CD4-positive, alpha-beta T cell (primary cell): ENCODE results near the gene ZNF747. TPM values are rescaled to one million over a fixed set of nuclear protein-coding genes. Genes with fewer than 3 reads are reported as not detected.

Source experiments
- ATAC-seq: fragments of 200-7000 bp; cut with Tn5 transposase; one replicate; pipeline ENCODE4 v1.10.0; 2022; ENCODE audit warnings: mild to moderate bottlenecking; ENCODE audit not compliant: poor library complexity
- CTCF ChIA-PET: fragments of 350-600 bp; sonication (Branson Sonifier 250); formaldehyde crosslinking; loops from one replicate; lab custom pipeline; 2021; ENCODE audit warnings: antibody characterized with exemption, inconsistent platforms; lab: Charles Lee
- POLR2A ChIA-PET: fragments of 350-600 bp; sonication (Branson Sonifier 250); formaldehyde crosslinking; loops from one replicate; lab custom pipeline; 2021; ENCODE audit warnings: antibody characterized with exemption, inconsistent platforms; lab: Charles Lee
- DNase-seq, 14 experiments: peaks; one replicate each; pipeline ENCODE4 v3.0.0-alpha.2; 2013 to 2020; ENCODE audit warnings: mixed read lengths in 2 of 14
- H3K27ac ChIP-seq, 2 donors: one replicate each; pipeline versions ENCODE4 v1.5.1 to v1.7.0; 2013; ENCODE audit warnings: low read length in 2 of 2, low read depth in 1 of 2, mild to moderate bottlenecking in 1 of 2
- H3K27me3 ChIP-seq, 2 experiments: 1 replicate in 1 of 2; 2 replicates in 1 of 2; pipeline versions ENCODE4 v1.6.1 to v1.7.0; 2013; ENCODE audit warnings: low read length in 2 of 2, control low read depth in 1 of 2, mild to moderate bottlenecking in 1 of 2, moderate library complexity in 1 of 2; ENCODE audit not compliant: insufficient read depth in 2 of 2, control insufficient read depth in 1 of 2
- H3K36me3 ChIP-seq: one replicate; pipeline ENCODE4 v1.6.1; 2013; ENCODE audit warnings: low read length, control low read depth; ENCODE audit not compliant: insufficient read depth
- H3K4me1 ChIP-seq: one replicate; pipeline ENCODE4 v1.6.1; 2013; ENCODE audit warnings: low read length, control low read depth; ENCODE audit not compliant: insufficient read depth
- H3K4me3 ChIP-seq: one replicate; pipeline ENCODE4 v1.5.1; 2013; ENCODE audit warnings: mild to moderate bottlenecking, low read length, moderate library complexity
- H3K9me3 ChIP-seq, 2 experiments: 1 replicate in 1 of 2; 2 replicates in 1 of 2; pipeline versions ENCODE4 v1.6.1 to v1.7.0; 2013; ENCODE audit warnings: low read length in 2 of 2, mild to moderate bottlenecking in 2 of 2, control low read depth in 1 of 2, moderate library complexity in 1 of 2; ENCODE audit not compliant: control insufficient read depth in 1 of 2, insufficient read depth in 1 of 2
- H3K27ac Mint-ChIP-seq: one replicate; pipeline ENCODE4 v1.8.0; 2020; ENCODE audit warnings: mixed read lengths
- H3K27me3 Mint-ChIP-seq: one replicate; pipeline ENCODE4 v1.8.0; 2021; ENCODE audit warnings: mixed read lengths
- H3K36me3 Mint-ChIP-seq: one replicate; pipeline ENCODE4 v1.8.0; 2021; ENCODE audit warnings: low read depth, mixed read lengths
- H3K4me1 Mint-ChIP-seq: one replicate; pipeline ENCODE4 v1.8.0; 2021; ENCODE audit warnings: low read depth, mixed read lengths
- H3K4me3 Mint-ChIP-seq: one replicate; pipeline ENCODE4 v1.8.0; 2020; ENCODE audit warnings: mild to moderate bottlenecking, mixed read lengths
- H3K9me3 Mint-ChIP-seq: one replicate; pipeline ENCODE4 v1.8.0; 2020; ENCODE audit warnings: mixed read lengths
- CTCF ChIP-seq: fragments of 200-600 bp; IDR thresholded peaks from one replicate; pipeline ENCODE4 v1.8.0; 2022; ENCODE audit warnings: antibody characterized with exemption, mild to moderate bottlenecking
- intact Hi-C, 2 experiments: fragments of 100-400 bp; cut with DNase I in 1 of 2; cut with micrococcal nuclease in 1 of 2; formaldehyde crosslinking; loops; one replicate each; pipeline versions ENCODE4 v1.15.1 to v1.9.0; 2023 to 2025; cut with DNase I, micrococcal nuclease
- total RNA-seq, 174 experiments: library from RNA in 2 of 174; stranded (reverse) in 2 of 174; gene quantifications; one replicate each; pipeline ENCODE4 v1.2.3 and lab custom pipeline; 2021 to 2026

Gene ZNF747
- total RNA-seq, 2 experiments from 2014 or later, result 6.3 to 6.7 TPM

GRCh38 chr16:30485818-30486436 lies 48.7 kb downstream of the ZNF747 start:
- ATAC-seq, result no peak
- ChIA-PET POLR2A (interaction anchor here (1.4 to 4.9 kb wide), 3 partner anchors 10 to 56 kb away, joined by 5 to 21 read pairs (median 6); partner anchors contain the start of genes DCTPP1 and ITGAL), CTCF (no interaction called here)
- Mint-ChIP-seq H3K27me3 (no peaks in the 10 kb centered on the region), H3K4me1 (peaks cover 20% of the 10 kb centered on the region), H3K9me3 (no peaks in the 10 kb centered on the region), H3K27ac (peak overlapping the region; percentile 60), H3K36me3 (peaks cover 89% of the 10 kb centered on the region), H3K4me3 (no peak overlapping the region)
- TF ChIP-seq CTCF, result no peak
- Histone ChIP-seq H3K4me3 (no peak overlapping the region), H3K4me1 (peaks cover 38% of the 10 kb centered on the region), H3K27ac (peak overlapping the region in 1 of 2 donors; percentile 9), H3K36me3 (peaks cover 90% of the 10 kb centered on the region), H3K27me3 (no peaks in the 10 kb centered on the region), H3K9me3 (no peaks in the 10 kb centered on the region)
- DNase-seq, result no peak
- intact Hi-C loops, result no loop called here

- DNase-seq, result no peak
- peaks cover 91% of the 10 kb centered on the region for H3K36me3 ChIP-seq
- ChIA-PET POLR2A (interaction anchor here (0.7 to 4.9 kb wide), 2 partner anchors 12 to 152 kb away, joined by 3 to 21 read pairs; partner anchors contain the start of gene ITGAL), CTCF (no interaction called here)
- H3K27ac ChIP-seq, result no peak overlapping the region
- H3K27me3 ChIP-seq, result no peaks in the 10 kb centered on the region
- H3K9me3 Mint-ChIP-seq, result no peaks in the 10 kb centered on the region
- H3K9me3 ChIP-seq, result no peaks in the 10 kb centered on the region
- peaks cover 48% of the 10 kb centered on the region for H3K4me1 ChIP-seq
- no peak overlapping the region for H3K4me3 Mint-ChIP-seq
- no peak for TF ChIP-seq CTCF
- peaks cover 14% of the 10 kb centered on the region for H3K4me1 Mint-ChIP-seq
- peaks cover 89% of the 10 kb centered on the region for H3K36me3 Mint-ChIP-seq
- no peak for ATAC-seq
- H3K27me3 Mint-ChIP-seq, result no peaks in the 10 kb centered on the region
- H3K27ac Mint-ChIP-seq, result peak overlapping the region; percentile 53
- intact Hi-C loops, result loop anchor here in 1 of 2 experiments (5.0 kb wide), 1 partner anchor 32 kb away; no protein-coding TSS in a partner anchor
- H3K4me3 ChIP-seq, result no peak overlapping the region
These were observed 49.8 kb downstream of the ZNF747 start for GRCh38 chr16:30484887-30485286.

GRCh38 chr16:30482366-30482765 lies 52.3 kb downstream of the ZNF747 start:
- ATAC-seq, result peak; percentile 80
- no peak for TF ChIP-seq CTCF
- CTCF ChIA-PET, result interaction anchor here (3.7 kb wide), 1 partner anchor 33 kb away, joined by 12 read pairs; no protein-coding TSS in a partner anchor
- Histone ChIP-seq H3K9me3 (no peaks in the 10 kb centered on the region), H3K27me3 (no peaks in the 10 kb centered on the region), H3K4me1 (peaks cover 62% of the 10 kb centered on the region), H3K4me3 (no peak overlapping the region), H3K36me3 (peaks cover 86% of the 10 kb centered on the region), H3K27ac (no peak overlapping the region)
- POLR2A ChIA-PET, result interaction anchor here (1.0 to 4.9 kb wide), 3 partner anchors 9 to 37 kb away, joined by 3 to 21 read pairs (median 4); partner anchors contain the start of gene ITGAL
- Mint-ChIP-seq H3K27ac (peak overlapping the region; percentile 76), H3K9me3 (no peaks in the 10 kb centered on the region), H3K4me3 (no peak overlapping the region), H3K27me3 (no peaks in the 10 kb centered on the region), H3K4me1 (peaks cover 24% of the 10 kb centered on the region), H3K36me3 (peaks cover 84% of the 10 kb centered on the region)
- peak in 3 of 14 experiments; percentile 21 to 38 (median 23) for DNase-seq
- intact Hi-C loops, result loop anchor here (2.0 to 5.0 kb wide), 2 partner anchors 35 to 116 kb away; no protein-coding TSS in a partner anchor
